ENCODE results near the gene C1orf87. TPM values are rescaled to one million over a fixed set of nuclear protein-coding genes. Genes with fewer than 3 reads are reported as not detected.

C1orf87 gene
- total RNA-seq, 4 donors from 2014 or later = not detected

DNA sequence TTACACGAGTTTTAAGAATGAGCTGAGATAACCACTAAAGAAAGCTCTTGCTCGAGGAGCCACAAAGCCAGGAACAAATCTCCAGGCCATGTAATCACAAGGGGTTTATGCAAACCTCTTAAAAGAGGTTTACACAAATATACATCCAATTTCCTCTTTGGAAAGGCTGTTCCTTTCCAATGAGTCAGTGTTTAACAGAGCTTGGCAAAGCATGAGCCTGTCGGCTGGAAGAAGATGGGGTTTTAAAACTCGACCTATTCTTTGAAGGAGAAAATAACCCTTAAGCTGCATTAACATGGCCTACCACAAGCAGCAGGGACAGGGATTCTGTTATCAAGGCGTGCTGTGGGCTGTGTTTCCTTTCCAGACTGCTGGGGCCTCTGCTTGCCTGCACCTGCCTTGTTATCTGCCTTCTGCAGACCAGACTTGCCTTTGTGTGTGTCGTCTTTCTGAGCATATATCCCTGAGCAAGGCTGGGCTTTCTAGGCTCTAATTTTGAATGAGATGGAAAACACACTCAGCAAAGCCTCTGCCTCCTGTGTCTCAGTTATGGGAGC is 106.4 kb downstream of the C1orf87 start:
- TF ChIP-seq, protein P1, sequence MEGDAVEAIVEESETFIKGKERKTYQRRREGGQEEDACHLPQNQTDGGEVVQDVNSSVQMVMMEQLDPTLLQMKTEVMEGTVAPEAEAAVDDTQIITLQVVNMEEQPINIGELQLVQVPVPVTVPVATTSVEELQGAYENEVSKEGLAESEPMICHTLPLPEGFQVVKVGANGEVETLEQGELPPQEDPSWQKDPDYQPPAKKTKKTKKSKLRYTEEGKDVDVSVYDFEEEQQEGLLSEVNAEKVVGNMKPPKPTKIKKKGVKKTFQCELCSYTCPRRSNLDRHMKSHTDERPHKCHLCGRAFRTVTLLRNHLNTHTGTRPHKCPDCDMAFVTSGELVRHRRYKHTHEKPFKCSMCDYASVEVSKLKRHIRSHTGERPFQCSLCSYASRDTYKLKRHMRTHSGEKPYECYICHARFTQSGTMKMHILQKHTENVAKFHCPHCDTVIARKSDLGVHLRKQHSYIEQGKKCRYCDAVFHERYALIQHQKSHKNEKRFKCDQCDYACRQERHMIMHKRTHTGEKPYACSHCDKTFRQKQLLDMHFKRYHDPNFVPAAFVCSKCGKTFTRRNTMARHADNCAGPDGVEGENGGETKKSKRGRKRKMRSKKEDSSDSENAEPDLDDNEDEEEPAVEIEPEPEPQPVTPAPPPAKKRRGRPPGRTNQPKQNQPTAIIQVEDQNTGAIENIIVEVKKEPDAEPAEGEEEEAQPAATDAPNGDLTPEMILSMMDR (IDR thresholded peaks at IDR 0.05) = no peak
- DNase-seq (ENCODE audit: low spot score) (no peak), ATAC-seq (ENCODE audit: low FRiP score) (no peak)

DNA sequence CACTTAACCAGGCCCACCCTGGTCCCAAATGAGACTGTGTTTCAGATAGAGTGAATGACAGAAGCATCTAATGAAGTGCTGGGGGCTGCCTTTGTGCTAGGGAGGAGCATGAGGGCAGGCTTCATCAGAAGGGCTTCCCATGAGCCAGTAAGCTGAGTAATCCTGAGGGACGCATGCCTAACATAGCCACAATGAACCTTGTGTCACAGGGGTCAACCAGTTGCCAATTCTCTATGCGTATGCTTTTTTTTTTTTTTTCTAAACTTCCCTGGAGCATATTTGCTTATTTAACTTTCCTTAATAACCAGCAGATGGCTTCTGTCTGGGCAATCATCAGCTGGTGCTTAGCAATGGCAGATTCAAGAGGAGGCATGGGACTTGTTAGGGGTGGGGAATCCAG is 121.5 kb downstream of the C1orf87 start:
- no peak for ATAC-seq (ENCODE audit: low FRiP score)
- DNase-seq (ENCODE audit: low spot score) = no peak
- TF ChIP-seq, protein P1 (IDR thresholded peaks at IDR 0.05) = no peak

DNA sequence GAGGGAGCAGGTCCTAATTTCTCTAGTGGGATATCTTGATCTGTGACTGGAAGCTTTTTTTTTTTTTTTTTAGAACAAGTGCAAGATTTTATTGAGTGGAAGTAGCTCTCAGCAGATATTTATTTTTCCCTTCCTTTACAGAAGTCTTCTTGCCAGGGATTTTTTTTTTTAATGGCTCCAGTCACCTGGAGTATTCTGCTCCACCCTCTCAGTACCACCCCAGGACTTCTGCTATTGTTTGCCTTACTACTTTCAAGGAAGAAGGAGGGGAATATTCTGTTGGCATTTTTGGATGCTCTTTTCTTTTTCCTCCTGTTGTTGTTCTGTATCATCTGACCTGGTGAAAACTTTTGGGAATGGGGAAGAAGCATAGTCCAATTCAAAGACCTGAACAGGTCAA is 123.9 kb downstream of the C1orf87 start:
- no peak for DNase-seq (ENCODE audit: low spot score)
- no peak for ATAC-seq (ENCODE audit: low FRiP score)
- TF ChIP-seq, protein P1 (IDR thresholded peaks at IDR 0.05) = no peak

DNA sequence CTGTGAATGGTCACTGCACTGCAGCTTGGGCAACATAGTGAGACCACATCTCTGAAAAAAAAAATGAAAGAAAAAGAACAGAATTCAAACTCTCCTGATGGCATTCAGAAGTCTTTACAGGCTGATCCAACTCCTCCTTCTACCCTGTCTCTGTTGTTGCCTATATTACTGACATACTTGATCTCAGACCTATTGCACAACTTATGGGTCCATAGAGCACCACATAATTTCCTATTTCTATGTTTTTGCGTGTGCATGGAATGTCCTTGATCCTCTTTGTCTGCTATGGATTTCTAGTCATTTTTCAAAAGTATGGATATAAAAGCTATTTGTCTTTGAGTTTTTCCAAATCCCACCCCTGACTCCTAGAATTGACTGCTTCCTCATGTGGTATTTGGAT is 124.6 kb downstream of the C1orf87 start:
- TF ChIP-seq, protein P1 (IDR thresholded peaks at IDR 0.05) = no peak
- DNase-seq (ENCODE audit: low spot score) (no peak), ATAC-seq (ENCODE audit: low FRiP score) (no peak)

DNA sequence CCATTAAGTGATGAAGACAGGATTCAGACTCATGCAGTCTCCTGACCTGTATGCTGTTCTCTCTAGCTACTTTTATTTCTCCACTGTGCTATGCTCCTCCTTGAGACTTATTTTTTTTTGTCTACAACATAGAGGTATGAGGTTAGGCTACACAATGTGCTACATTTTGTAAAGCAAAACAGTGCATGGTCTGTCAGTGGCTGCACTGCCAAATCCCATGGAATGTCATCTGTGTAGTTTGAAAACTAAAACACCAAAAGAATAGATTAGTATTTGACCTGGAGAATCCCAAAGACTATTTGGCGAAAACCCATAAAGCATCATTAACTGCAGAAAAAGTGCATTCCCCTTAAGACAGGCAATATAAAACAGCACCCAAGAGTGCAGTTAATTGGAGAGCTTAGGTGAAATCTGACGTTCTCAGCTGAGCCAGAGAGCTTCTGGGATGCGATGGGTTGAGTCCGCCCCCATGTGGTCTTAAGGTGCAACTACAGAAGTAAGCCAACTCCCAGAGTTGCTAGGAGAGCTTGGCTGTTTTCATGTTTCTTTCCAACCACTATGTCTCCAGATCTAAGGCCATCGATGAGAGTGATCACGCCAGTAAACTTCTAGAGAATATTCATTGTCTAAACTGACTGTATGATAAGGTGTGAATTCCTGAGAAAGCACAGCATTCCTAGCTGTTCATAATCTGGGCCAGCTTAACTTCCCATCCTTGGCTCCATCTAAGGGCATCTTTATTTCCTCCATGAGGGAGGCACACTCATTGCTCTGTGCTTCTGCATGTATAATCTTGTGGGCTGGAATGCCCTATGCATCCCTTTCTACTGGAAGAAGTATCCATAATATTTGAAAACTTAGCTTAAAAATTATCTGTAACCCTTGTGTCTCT is 126.3 kb downstream of the C1orf87 start:
- DNase-seq (ENCODE audit: low spot score) (no peak), ATAC-seq (ENCODE audit: low FRiP score) (peak; percentile 48)
- TF ChIP-seq, protein P1 (IDR thresholded peaks at IDR 0.05) = peak in 2 of 3 donors; percentile 47 to 59

DNA sequence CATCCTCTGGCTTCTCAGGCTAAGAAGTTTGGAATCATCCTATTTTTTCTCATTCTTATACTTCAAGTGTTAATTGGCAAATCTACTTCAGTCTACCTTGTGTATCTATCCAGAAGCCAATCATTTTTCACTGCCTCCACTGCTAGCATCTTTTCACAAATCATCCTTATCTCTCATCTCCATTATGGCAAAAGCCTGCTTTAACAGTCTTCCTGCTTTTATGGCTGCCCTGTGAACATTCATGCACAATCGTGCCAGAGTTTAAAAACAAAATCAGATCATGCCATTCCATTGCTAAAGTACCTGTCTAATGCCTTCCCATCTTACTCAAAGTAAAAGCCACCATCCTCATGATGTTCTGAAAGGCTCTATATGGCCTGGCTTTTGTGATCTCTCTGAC is 127.8 kb downstream of the C1orf87 start:
- TF ChIP-seq, protein P1 (IDR thresholded peaks at IDR 0.05) = no peak
- ATAC-seq (ENCODE audit: low FRiP score) (no peak), DNase-seq (ENCODE audit: low spot score) (no peak)

Small RNA genes within 50 kb of the gene (small RNA-seq; reads per million reads assigned to genes)
- not detected for gene RN7SL475P

Other genes with a start within 250 kb of the C1orf87 start
- 1 to 10 TPM in 3 of 4 donors, not detected in 1; 2.3 to 5.2 (median 2.9) TPM for gene CYP2J2, start 147.0 kb downstream of the C1orf87 start, total RNA-seq